SK-N-MC (cell line): ENCODE measurements around the gene GOLGA6L25.
"Not testable (repeated sequence)": the region's sequence is repeated elsewhere in the genome, so short reads cannot be mapped to it uniquely, and the experiment has no call there.

ENCODE experiments used
- EZH2 ChIP-seq: fragments of 200-600 bp; sonication (generic); IDR thresholded peaks from one replicate; pipeline ENCODE4 v1.6.1; 2017; ENCODE audit warnings: antibody characterized with exemption
- POLR2AphosphoS5 ChIP-seq: IDR thresholded peaks from 2 replicates; pipeline ENCODE4 v1.6.1; 2012; ENCODE audit warnings: mild to moderate bottlenecking, low read depth, low read length, borderline replicate concordance

DNA sequence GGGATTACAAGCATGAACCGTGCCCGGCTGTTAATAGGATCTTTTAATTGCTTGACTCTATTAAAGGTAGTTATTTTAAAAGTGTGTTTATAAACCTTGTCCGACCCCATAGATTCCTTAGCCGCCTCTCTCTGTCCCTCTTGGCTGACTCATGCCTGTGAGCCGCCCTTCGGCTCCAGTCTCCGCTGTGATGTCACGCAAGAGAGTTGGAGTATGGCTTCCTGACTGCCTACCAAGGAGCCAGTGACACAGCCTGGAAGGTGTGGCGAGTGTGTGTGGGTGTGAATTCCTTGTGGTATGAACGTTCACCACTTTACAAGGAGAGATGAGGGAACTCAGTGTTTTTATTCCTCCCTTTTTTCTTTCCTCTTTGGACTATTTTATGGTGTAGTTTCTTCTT, 44.1 kb downstream of the GOLGA6L25 start:
- TF ChIP-seq EZH2, POLR2AphosphoS5: not testable (repeated sequence)
